ENCODE data around the gene GRAMD2A.

GRCh38 chr15:72161361-72162132, 36.0 kb downstream of the GRAMD2A start:
- TF ChIP-seq EZH2 (IDR thresholded peaks at IDR 0.05; ENCODE audit: borderline replicate concordance, low read depth, low read length, severe bottlenecking) (no peak), CTCF (IDR thresholded peaks at IDR 0.05; ENCODE audit: extremely low read depth in 1 of 2, insufficient read depth in 1 of 2, low read depth in 1 of 2, low read length in 2 of 2) (no peak), POLR2A (IDR thresholded peaks at IDR 0.05; ENCODE audit: low read depth, low read length) (no peak), FOS (IDR thresholded peaks at IDR 0.05; ENCODE audit: borderline replicate concordance, insufficient read depth, low read length) (no peak), JUN (IDR thresholded peaks at IDR 0.05; ENCODE audit: borderline replicate concordance, insufficient read depth, insufficient read length, low read depth) (no peak), GATA2 (IDR thresholded peaks at IDR 0.05; ENCODE audit: insufficient read depth, insufficient read length, low read depth, low read length) (no peak), MYC (IDR thresholded peaks at IDR 0.05; ENCODE audit: low read depth, low read length) (no peak)

All from endothelial cell of umbilical vein (primary cell).